ENCODE measurements around the gene SEC22C. TPM values are rescaled to one million over a fixed set of nuclear protein-coding genes. Genes with fewer than 3 reads are reported as not detected.

SEC22C gene
- total RNA-seq, 4 donors from 2014 or later: 22.4 to 44.4 (median 28.5) TPM

- no peak for TF ChIP-seq EP300 (IDR thresholded peaks at IDR 0.05)
- TF ChIP-seq CTCF (IDR thresholded peaks at IDR 0.05): peak; percentile 38 to 75
- Histone ChIP-seq H3K4me3 (no peak overlapping the region), H3K4me1 (peaks cover 19% of the 10 kb centered on the region), H3K9me3 (no peaks in the 10 kb centered on the region), H3K27me3 (no peaks in the 10 kb centered on the region), H3K27ac (no peak overlapping the region), H3K36me3 (no peaks in the 10 kb centered on the region)
- DNase-seq (ENCODE audit: low spot score in 2 of 2): no peak
- 64% methylated on average over 14 of the region's 14 CpGs for WGBS
These were observed 41.7 kb downstream of the SEC22C start for GRCh38 chr3:42539871-42540714.

- peaks cover 14% of the 10 kb centered on the region for H3K4me1 ChIP-seq
- no peak overlapping the region for H3K27ac ChIP-seq
- no peak for DNase-seq (ENCODE audit: low spot score in 2 of 2)
- H3K27me3 ChIP-seq: no peaks in the 10 kb centered on the region
- no peaks in the 10 kb centered on the region for H3K9me3 ChIP-seq
- TF ChIP-seq POLR2A (IDR thresholded peaks at IDR 0.05) (no peak), CTCF (IDR thresholded peaks at IDR 0.05) (no peak), POLR2AphosphoS5 (IDR thresholded peaks at IDR 0.05) (no peak), EP300 (IDR thresholded peaks at IDR 0.05) (no peak)
- peaks cover 2% of the 10 kb centered on the region for H3K36me3 ChIP-seq
- no peak overlapping the region for H3K4me3 ChIP-seq
These were observed 44.4 kb downstream of the SEC22C start for GRCh38 chr3:42537350-42537749.

- 82% methylated on average over 26 of the region's 35 CpGs for WGBS
- no peak overlapping the region for H3K27ac ChIP-seq
- no peaks in the 10 kb centered on the region for H3K27me3 ChIP-seq
- DNase-seq (ENCODE audit: low spot score in 2 of 2): no peak
- H3K36me3 ChIP-seq: peaks cover 9% of the 10 kb centered on the region
- no peak overlapping the region for H3K4me3 ChIP-seq
- no peak for TF ChIP-seq POLR2AphosphoS5 (IDR thresholded peaks at IDR 0.05)
- no peak for TF ChIP-seq EP300 (IDR thresholded peaks at IDR 0.05)
- peak in 1 of 2 donors; percentile 40 for TF ChIP-seq CTCF (IDR thresholded peaks at IDR 0.05)
- no peak for TF ChIP-seq POLR2A (IDR thresholded peaks at IDR 0.05)
- no peaks in the 10 kb centered on the region for H3K9me3 ChIP-seq
- peaks cover 14% of the 10 kb centered on the region for H3K4me1 ChIP-seq
These were observed 45.6 kb downstream of the SEC22C start for GRCh38 chr3:42535981-42536784.

GRCh38 chr3:42533161-42533897 lies 48.4 kb downstream of the SEC22C start:
- WGBS: 64% methylated on average over 7 of the region's 7 CpGs
- no peak overlapping the region for H3K27ac ChIP-seq
- no peak overlapping the region for H3K4me3 ChIP-seq
- no peaks in the 10 kb centered on the region for H3K9me3 ChIP-seq
- DNase-seq (ENCODE audit: low spot score in 2 of 2): no peak
- H3K36me3 ChIP-seq: peaks cover 12% of the 10 kb centered on the region
- H3K4me1 ChIP-seq: peaks cover 3% of the 10 kb centered on the region
- TF ChIP-seq POLR2A (IDR thresholded peaks at IDR 0.05) (no peak), EP300 (IDR thresholded peaks at IDR 0.05) (no peak), CTCF (IDR thresholded peaks at IDR 0.05) (no peak), POLR2AphosphoS5 (IDR thresholded peaks at IDR 0.05) (no peak)
- H3K27me3 ChIP-seq: no peaks in the 10 kb centered on the region

Data from suprapubic skin (tissue), 4 donors.